SJSA1 (cell line): Measurements from ENCODE around the gene ZSCAN23. TPM values are rescaled to one million over a fixed set of nuclear protein-coding genes. Genes with fewer than 3 reads are reported as not detected.

Experiments used
- DNase-seq, 2 experiments: peaks; one replicate each; pipeline ENCODE4 v3.0.0-alpha.2; 2015 to 2020; ENCODE audit warnings: low spot score in 2 of 2, low read depth in 1 of 2
- H3K27ac ChIP-seq: fragments of 250-450 bp; sonication (Bioruptor Pico); 2 replicates; pipeline ENCODE4 v1.5.1; 2020; ENCODE audit warnings: mild to moderate bottlenecking, moderate library complexity
- H3K27me3 ChIP-seq: fragments of 250-450 bp; sonication (Bioruptor Pico); replicated peaks from 2 replicates; pipeline ENCODE4 v1.5.1; 2020; ENCODE audit warnings: mild to moderate bottlenecking, moderate library complexity
- H3K36me3 ChIP-seq: fragments of 250-450 bp; sonication (Bioruptor Pico); 2 replicates; pipeline ENCODE4 v1.5.1; 2020; ENCODE audit warnings: mild to moderate bottlenecking
- H3K4me1 ChIP-seq: fragments of 250-450 bp; sonication (Bioruptor Pico); replicated peaks from 2 replicates; pipeline ENCODE4 v1.6.1; 2021; ENCODE audit warnings: mild to moderate bottlenecking
- H3K4me3 ChIP-seq: fragments of 250-450 bp; sonication (Bioruptor Pico); 2 replicates; pipeline ENCODE4 v1.5.1; 2020; ENCODE audit warnings: mild to moderate bottlenecking
- H3K9me3 ChIP-seq: fragments of 250-450 bp; sonication (Bioruptor Pico); replicated peaks from 2 replicates; pipeline ENCODE4 v1.5.1; 2020; ENCODE audit warnings: mild to moderate bottlenecking
- total RNA-seq: library from RNA; depleted of rRNA; stranded (reverse); fragments of >200 nt; shearing (Covaris generic); gene quantifications from 2 replicates; pipeline ENCODE4 v1.2.3, GENCODE V29; 2014; rRNA removed

The ZSCAN23 gene
- total RNA-seq, 1 experiment from 2014 or later, result 2.6 TPM

GRCh38 chr6:28383235-28384142, 59.8 kb downstream of the ZSCAN23 start:
- Histone ChIP-seq H3K36me3 (peaks cover 99% of the 10 kb centered on the region), H3K4me3 (no peak overlapping the region), H3K9me3 (peaks cover 2% of the 10 kb centered on the region; the same call in 1 of the 2 replicates), H3K27ac (no peak overlapping the region), H3K27me3 (no peaks in the 10 kb centered on the region), H3K4me1 (no peaks in the 10 kb centered on the region)
- DNase-seq, result no peak

Other genes starting within 250 kb of the ZSCAN23 start
- gene ZSCAN9, start 218.2 kb downstream of the ZSCAN23 start, total RNA-seq, result 24.3 and 34.9 TPM in 2 replicates
- gene ZKSCAN4, start 191.2 kb downstream of the ZSCAN23 start, total RNA-seq, result 8.2 and 13.8 TPM in 2 replicates
- not detected in 2 replicates for gene NKAPL, start 184.2 kb downstream of the ZSCAN23 start, total RNA-seq
- gene ZSCAN26, start 176.3 kb downstream of the ZSCAN23 start, total RNA-seq, result 11.7 and 17.4 TPM in 2 replicates
- 13.4 and 13.5 TPM in 2 replicates for gene PGBD1, start 161.9 kb downstream of the ZSCAN23 start, total RNA-seq
- gene ZSCAN31, start 107.3 kb downstream of the ZSCAN23 start, total RNA-seq, result 17.9 and 67.4 TPM in 2 replicates
- 5.9 and 6.9 TPM in 2 replicates for gene ZKSCAN3, start 93.5 kb downstream of the ZSCAN23 start, total RNA-seq
- 4.8 and 6.6 TPM in 2 replicates for gene ZSCAN12, start 43.7 kb downstream of the ZSCAN23 start, total RNA-seq
- not detected in 2 replicates for gene GPX6, start 72.3 kb upstream of the ZSCAN23 start, total RNA-seq
- gene GPX5, start 82.4 kb upstream of the ZSCAN23 start, total RNA-seq, result not detected in 2 replicates